OCI-LY3 (cell line): ENCODE measurements around the gene NEIL3.

ENCODE experiments used
- CTCF ChIP-seq: fragments of 200-600, 300-600 bp; sonication (generic); IDR thresholded peaks from 2 replicates; pipeline ENCODE4 v1.5.1; 2014; ENCODE audit warnings: antibody characterized with exemption, low read length, low read depth
- EZH2phosphoT487 ChIP-seq: fragments of 200-600 bp; shearing (Covaris generic); IDR thresholded peaks from 2 replicates; pipeline ENCODE4 v1.6.1; 2018; ENCODE audit warnings: antibody characterized with exemption, mixed run types, low read depth

- no peak for TF ChIP-seq CTCF
- TF ChIP-seq EZH2phosphoT487, result no peak
These were observed 100.9 kb downstream of the NEIL3 start for GRCh38 chr4:177410566-177410965.
